ENCODE data around the gene ZNF275. TPM values are rescaled to one million over a fixed set of nuclear protein-coding genes. Genes with fewer than 3 reads are reported as not detected.

Gene ZNF275
- total and polyA plus RNA-seq, 2 of the 4 experiments (the other 2 are of a cell fraction): 6.6 to 9.7 TPM

- ATAC-seq (ENCODE audit: low read depth) (no peak), DNase-seq (no peak)
- no peaks in the 10 kb centered on the region; the same call in 1 of the 2 replicates for H3K9me3 ChIP-seq (ENCODE audit: control insufficient read depth, insufficient read depth, low read length)
- no peaks in the 10 kb centered on the region for H4K20me1 ChIP-seq (ENCODE audit: insufficient read depth, low read length)
- intact Hi-C loops (cut with micrococcal nuclease) (no loop called here), dilution Hi-C loops (cut with HindIII; ENCODE audit: low sequenced_read_pairs, unreplicated experiment) (no loop called here), in situ Hi-C loops (cut with MboI; ENCODE audit: low sequenced_read_pairs) (no loop called here)
- ChIA-PET POLR2A (ENCODE audit: unreplicated experiment) (no interaction called here), CTCF (no interaction called here)
- WGBS, 2 experiments (ENCODE audit: extremely low coverage in 2 of 2, insufficient read length in 1 of 2): 100% methylated on average over 1 of the region's 17 CpGs; no CpG with 5 or more reads in 1 of the 2 experiments
- H3K27ac ChIP-seq (ENCODE audit: insufficient read depth, low read length): no peak overlapping the region
- no peak overlapping the region for H4K8ac ChIP-seq (ENCODE audit: low read depth in 2 of 2, low read length in 2 of 2)
- TF ChIP-seq CHD1 (IDR thresholded peaks at IDR 0.05; ENCODE audit: low read depth, low read length) (no peak), FOS (IDR thresholded peaks at IDR 0.05; ENCODE audit: low read depth, low read length) (no peak), MAFK (IDR thresholded peaks at IDR 0.05; ENCODE audit: low read depth, low read length) (no peak), ELK1 (IDR thresholded peaks at IDR 0.05; ENCODE audit: borderline replicate concordance, low read depth, low read length) (no peak), CEBPB (IDR thresholded peaks at IDR 0.05; ENCODE audit: low read depth, low read length) (no peak), RAD21 (IDR thresholded peaks at IDR 0.05; ENCODE audit: low read length) (no peak), MXI1 (IDR thresholded peaks at IDR 0.05; ENCODE audit: borderline replicate concordance, low read depth, low read length) (no peak), NFE2L2 (IDR thresholded peaks at IDR 0.05; ENCODE audit: low read depth, low read length) (no peak), POLR2A (IDR thresholded peaks at IDR 0.05; ENCODE audit: low read depth, low read length) (no peak), RCOR1 (IDR thresholded peaks at IDR 0.05; ENCODE audit: insufficient replicate concordance, low read length) (no peak), MAZ (IDR thresholded peaks at IDR 0.05; ENCODE audit: borderline replicate concordance, low read depth, low read length) (no peak), RFX5 (IDR thresholded peaks at IDR 0.05; ENCODE audit: low read depth, low read length) (no peak), SMC3 (IDR thresholded peaks at IDR 0.05; ENCODE audit: low read depth, low read length) (no peak), CTCF (conservative IDR thresholded peaks at IDR 0.05; ENCODE audit: low read depth, low read length) (no peak), BHLHE40 (IDR thresholded peaks at IDR 0.05; ENCODE audit: low read depth, low read length) (no peak), USF2 (IDR thresholded peaks at IDR 0.05; ENCODE audit: low read depth, low read length) (no peak)
- no peak overlapping the region for H3K23ac ChIP-seq (ENCODE audit: low read depth, low read length)
- H3K9ac ChIP-seq (ENCODE audit: low read depth, low read length): no peak overlapping the region
- no peaks in the 10 kb centered on the region for H3K36me3 ChIP-seq (ENCODE audit: control insufficient read depth, insufficient read depth, low read length)
- H3K79me1 ChIP-seq (ENCODE audit: low read depth in 1 of 2, low read length in 2 of 2): no peaks in the 10 kb centered on the region
- no peak overlapping the region for H2AK9ac ChIP-seq (replicated peaks; ENCODE audit: low read depth, low read length, poor library complexity)
- no peaks in the 10 kb centered on the region for H3K4me1 ChIP-seq (ENCODE audit: control insufficient read depth, insufficient read depth, low read length)
- H2BK120ac ChIP-seq (ENCODE audit: low read depth, low read length): no peak overlapping the region
- no peaks in the 10 kb centered on the region for H3K9me1 ChIP-seq (ENCODE audit: insufficient read depth, low read length)
- no peak overlapping the region for H4K91ac ChIP-seq (ENCODE audit: insufficient read depth, low read depth, low read length)
- peaks cover 8% of the 10 kb centered on the region; the same call in 1 of the 2 replicates for H3K27me3 ChIP-seq (ENCODE audit: control insufficient read depth, insufficient read depth, low read length)
- no peak overlapping the region for H3K56ac ChIP-seq (ENCODE audit: extremely low read depth, insufficient read depth, low read length)
- H2BK5ac ChIP-seq (ENCODE audit: low read depth, low read length, poor library complexity, severe bottlenecking): no peak overlapping the region
- no peak overlapping the region for H2AFZ ChIP-seq (replicated peaks; ENCODE audit: low read length, poor library complexity)
- no peak overlapping the region for H3K14ac ChIP-seq (replicated peaks; ENCODE audit: low read depth, low read length)
- H2BK15ac ChIP-seq (ENCODE audit: low read depth, low read length): no peak overlapping the region
- no peak overlapping the region for H2BK20ac ChIP-seq (ENCODE audit: low read depth, low read length)
- no peak overlapping the region for H3K4me2 ChIP-seq (ENCODE audit: low read depth, low read length)
- H3K18ac ChIP-seq (ENCODE audit: low read depth, low read length): no peak overlapping the region
- H3K4ac ChIP-seq (ENCODE audit: low read depth, low read length): no peak overlapping the region
- H2AK5ac ChIP-seq (ENCODE audit: low read depth, low read length): no peak overlapping the region
- no peak overlapping the region for H4K5ac ChIP-seq (ENCODE audit: low read depth, low read length)
- no peak overlapping the region for H3K4me3 ChIP-seq (ENCODE audit: insufficient read depth, low read depth, low read length)
- no TSS peak for BruUV-seq (replicated peaks)
Observed at GRCh38 chrX:153398275-153398960, 64.5 kb downstream of the ZNF275 start.
